C4-2B (cell line): ENCODE results near the gene SPINT2.

Experiments used
- H3K27ac ChIP-seq: fragments of 450-650 bp; 2 replicates; pipeline ENCODE4 v1.5.1; 2017
- ZFX ChIP-seq: fragments of 450-650 bp; IDR thresholded peaks from 2 replicates; pipeline ENCODE4 v1.6.1; 2017
- TF ChIP-seq, protein P1 (sequence below): fragments of 450-650 bp; conservative IDR thresholded peaks from 2 replicates; pipeline ENCODE4 v1.5.1; 2017; ENCODE audit warnings: mild to moderate bottlenecking

Gene SPINT2

DNA sequence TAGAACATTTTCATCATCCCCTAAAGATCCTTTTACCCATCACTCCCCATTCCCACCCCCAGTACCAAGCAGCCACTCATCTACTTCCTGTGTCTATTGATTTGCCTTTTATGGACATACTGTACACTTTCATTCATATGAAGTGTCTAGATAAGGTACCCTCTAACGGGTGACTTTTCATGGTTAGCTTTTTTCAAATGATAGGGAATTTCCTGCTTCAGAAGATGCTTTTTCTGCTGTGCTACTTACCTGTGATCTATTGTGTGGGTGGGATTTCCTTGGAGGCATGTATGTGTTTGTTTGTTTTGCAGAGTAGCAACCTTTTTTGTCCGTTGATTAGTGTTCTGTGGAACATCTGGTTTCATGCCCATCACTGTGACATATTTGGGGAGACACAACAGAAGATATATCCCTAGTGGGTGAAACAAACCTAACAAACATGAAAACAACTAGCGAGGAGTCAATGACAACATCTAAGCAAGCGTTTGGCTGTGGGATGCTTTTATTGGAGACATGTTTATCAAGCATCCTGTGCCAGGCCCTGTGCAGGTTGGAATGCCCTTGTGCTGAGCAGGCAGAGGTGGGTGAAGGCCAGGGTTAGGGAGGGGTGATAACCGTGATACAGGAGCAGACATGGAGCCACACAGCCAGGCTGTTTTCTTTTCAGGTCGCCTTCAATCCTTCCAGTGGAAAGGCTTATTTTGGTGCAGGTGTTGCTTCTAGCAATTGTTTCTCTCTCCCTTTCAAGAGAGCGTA, 17.6 kb downstream of the SPINT2 start:
- TF ChIP-seq, protein P1, sequence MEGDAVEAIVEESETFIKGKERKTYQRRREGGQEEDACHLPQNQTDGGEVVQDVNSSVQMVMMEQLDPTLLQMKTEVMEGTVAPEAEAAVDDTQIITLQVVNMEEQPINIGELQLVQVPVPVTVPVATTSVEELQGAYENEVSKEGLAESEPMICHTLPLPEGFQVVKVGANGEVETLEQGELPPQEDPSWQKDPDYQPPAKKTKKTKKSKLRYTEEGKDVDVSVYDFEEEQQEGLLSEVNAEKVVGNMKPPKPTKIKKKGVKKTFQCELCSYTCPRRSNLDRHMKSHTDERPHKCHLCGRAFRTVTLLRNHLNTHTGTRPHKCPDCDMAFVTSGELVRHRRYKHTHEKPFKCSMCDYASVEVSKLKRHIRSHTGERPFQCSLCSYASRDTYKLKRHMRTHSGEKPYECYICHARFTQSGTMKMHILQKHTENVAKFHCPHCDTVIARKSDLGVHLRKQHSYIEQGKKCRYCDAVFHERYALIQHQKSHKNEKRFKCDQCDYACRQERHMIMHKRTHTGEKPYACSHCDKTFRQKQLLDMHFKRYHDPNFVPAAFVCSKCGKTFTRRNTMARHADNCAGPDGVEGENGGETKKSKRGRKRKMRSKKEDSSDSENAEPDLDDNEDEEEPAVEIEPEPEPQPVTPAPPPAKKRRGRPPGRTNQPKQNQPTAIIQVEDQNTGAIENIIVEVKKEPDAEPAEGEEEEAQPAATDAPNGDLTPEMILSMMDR, result no peak
- no peak for TF ChIP-seq ZFX
- 0 out of 2 replicates have a peak overlapping the region, but pooled peaks have one; percentile 0 for H3K27ac ChIP-seq

- H3K27ac ChIP-seq, result no peak overlapping the region
- no peak for TF ChIP-seq ZFX
- TF ChIP-seq, protein P1, result no peak
Observed at GRCh38 chr19:38283271-38283670, 18.9 kb downstream of the SPINT2 start.

DNA sequence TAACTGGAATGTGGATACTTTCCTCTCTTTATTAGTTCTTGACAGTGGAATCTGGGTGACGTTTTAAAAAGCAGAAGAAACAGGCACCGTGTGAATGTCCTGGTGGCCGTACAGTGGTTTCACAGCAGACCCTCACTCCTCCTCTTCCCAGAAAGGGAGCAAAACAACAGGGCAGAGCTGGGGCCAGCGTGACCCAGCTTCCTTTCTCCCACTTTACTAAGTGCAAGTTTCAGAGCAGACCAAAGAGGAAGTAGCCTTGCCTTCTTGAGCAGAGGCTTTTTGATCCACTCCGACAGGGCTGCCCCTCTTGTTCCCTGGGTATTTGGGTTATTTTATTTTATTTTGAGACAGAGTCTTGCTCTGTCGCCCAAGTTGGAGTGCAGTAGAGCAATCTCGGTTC, 20.0 kb downstream of the SPINT2 start:
- H3K27ac ChIP-seq, result no peak overlapping the region
- TF ChIP-seq, protein P1, result no peak
- no peak for TF ChIP-seq ZFX

DNA sequence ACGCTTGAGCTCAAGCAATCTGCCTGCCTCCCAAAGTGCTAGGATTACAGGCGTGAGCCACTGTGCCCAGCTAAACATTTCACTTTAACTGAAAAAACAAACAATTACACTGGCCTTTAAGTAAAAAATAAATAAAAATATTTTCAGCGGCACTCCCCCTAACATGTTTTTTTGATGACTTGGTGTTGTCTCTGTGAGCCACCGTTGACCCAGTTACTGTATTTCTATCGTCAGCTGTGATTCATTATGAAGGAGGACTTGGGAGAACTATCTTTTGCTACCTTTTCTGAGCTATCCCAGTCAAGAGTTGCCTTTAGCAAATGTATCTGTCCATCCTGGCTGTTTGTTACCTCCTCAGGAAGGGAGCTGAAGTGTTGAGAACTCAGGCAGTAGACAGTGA, 21.2 kb downstream of the SPINT2 start:
- no peak overlapping the region for H3K27ac ChIP-seq
- TF ChIP-seq ZFX, result no peak
- TF ChIP-seq, protein P1, result no peak

GRCh38 chr19:38287604-38288003, 23.2 kb downstream of the SPINT2 start:
- H3K27ac ChIP-seq, result no peak overlapping the region
- TF ChIP-seq, protein P1, result no peak
- TF ChIP-seq ZFX, result no peak

- H3K27ac ChIP-seq, result peak overlapping the region; percentile 5; the same call in 1 of the 2 replicates
- TF ChIP-seq, protein P1, result no peak
- no peak for TF ChIP-seq ZFX
Observed at GRCh38 chr19:38288123-38288855, 23.9 kb downstream of the SPINT2 start.

GRCh38 chr19:38289955-38290354, 25.6 kb downstream of the SPINT2 start:
- TF ChIP-seq ZFX, result no peak
- TF ChIP-seq, protein P1, result no peak
- H3K27ac ChIP-seq, result peak overlapping the region; percentile 81
